OCI-LY3 (cell line): ENCODE measurements around the gene MTUS2.

ENCODE experiments used
- CTCF ChIP-seq: fragments of 200-600, 300-600 bp; sonication (generic); IDR thresholded peaks from 2 replicates; pipeline ENCODE4 v1.5.1; 2014; ENCODE audit warnings: antibody characterized with exemption, low read length, low read depth
- EZH2phosphoT487 ChIP-seq: fragments of 200-600 bp; shearing (Covaris generic); IDR thresholded peaks from 2 replicates; pipeline ENCODE4 v1.6.1; 2018; ENCODE audit warnings: antibody characterized with exemption, mixed run types, low read depth

- TF ChIP-seq CTCF (no peak), EZH2phosphoT487 (no peak)
These were observed 637.2 kb downstream of the MTUS2 start for GRCh38 chr13:29457299-29457698.
